Left lung (tissue), 10 donors: ENCODE data around the gene CNDP2. TPM values are rescaled to one million over a fixed set of nuclear protein-coding genes. Genes with fewer than 3 reads are reported as not detected.
"Not testable (repeated sequence)": the region's sequence is repeated elsewhere in the genome, so short reads cannot be mapped to it uniquely, and the experiment has no call there.

Experiments
- ATAC-seq: fragments of 200-7000 bp; cut with Tn5 transposase; one replicate; pipeline ENCODE4 v1.9.1; 2020; ENCODE audit warnings: moderate library complexity
- DNase-seq, 4 donors: peaks; one replicate each; pipeline ENCODE4 v3.0.0-alpha.2; 2013 to 2020
- H3K27ac ChIP-seq, 2 donors: fragments of 200-600 bp; sonication (generic) in 1 of 2; one replicate each; pipeline versions ENCODE4 v1.5.0 to v1.8.0; 2020 to 2021
- H3K27me3 ChIP-seq, 2 donors: fragments of 200-600 bp; sonication (generic) in 1 of 2; one replicate each; pipeline versions ENCODE4 v1.5.0 to v1.8.0; 2020 to 2021
- H3K36me3 ChIP-seq, 2 donors: fragments of 200-600 bp; sonication (generic) in 1 of 2; one replicate each; pipeline versions ENCODE4 v1.5.0 to v1.8.0; 2020 to 2021
- H3K4me1 ChIP-seq, 2 donors: fragments of 200-600 bp; one replicate each; pipeline ENCODE4 v1.8.0; 2021
- H3K4me3 ChIP-seq, 2 donors: fragments of 200-600 bp; sonication (generic) in 1 of 2; one replicate each; pipeline versions ENCODE4 v1.5.0 to v1.8.0; 2020 to 2021; ENCODE audit warnings: mild to moderate bottlenecking in 1 of 2
- H3K9me3 ChIP-seq, 2 donors: fragments of 200-600 bp; sonication (generic) in 1 of 2; one replicate each; pipeline versions ENCODE4 v1.5.0 to v1.8.0; 2020 to 2021
- intact Hi-C, 2 donors: fragments of 100-400 bp; cut with DNase I; formaldehyde crosslinking; loops; one replicate each; pipeline versions ENCODE4 v1.11.2 to v1.14.2; 2022
- polyA plus RNA-seq, 6 donors: library from polyadenylated mRNA; unstranded; fragments of 120-200 nt; gene quantifications; one replicate each; pipeline ENCODE4 v1.2.1, GENCODE V29; 2013; ENCODE audit not compliant: insufficient read length in 6 of 6
- total RNA-seq, 2 donors: library from RNA; stranded (reverse); fragmentation: NEBNext Ultra II Directional; extraction: Animal tissue kit (Norgen Biotek cat#: 25700); gene quantifications; one replicate each; pipeline ENCODE4 v1.2.1, GENCODE V29; 2021
- TF ChIP-seq, protein P1 (sequence below), 2 donors: fragments of 200-600 bp; sonication (generic) in 1 of 2; IDR thresholded peaks; one replicate each; pipeline versions ENCODE4 v1.5.0 to v1.8.0; 2021; ENCODE audit warnings: antibody characterized with exemption in 2 of 2
- donor health status: DM: no; HTN: yes; CAD: no.
- donor health status: DM: no; HTN: no; CAD: no.

CNDP2 gene
- total and polyA plus RNA-seq, 8 donors = 108 to 301 (median 129) TPM

DNA sequence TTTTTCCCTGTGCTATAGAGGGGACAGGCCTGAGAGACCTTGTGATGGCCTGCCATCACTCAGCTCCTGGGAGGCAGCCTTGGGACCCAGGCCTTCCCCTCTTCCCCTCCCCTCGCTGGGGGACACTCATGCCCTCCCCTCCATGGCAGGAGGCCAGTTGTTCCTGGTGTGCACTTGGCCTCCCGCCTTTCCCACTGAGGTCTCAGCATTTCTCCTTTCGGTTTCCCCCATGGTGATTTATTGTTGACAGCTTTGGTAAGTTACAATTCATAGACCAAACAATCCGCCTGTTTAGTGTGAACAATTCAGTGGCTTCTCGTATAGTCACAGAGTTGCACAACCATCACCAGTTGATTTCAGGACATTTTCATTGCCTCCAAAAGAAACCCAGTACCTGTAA, 27.9 kb downstream of the CNDP2 start:
- Histone ChIP-seq H3K27me3 (no peaks in the 10 kb centered on the region), H3K4me3 (no peak overlapping the region), H3K4me1 (peaks cover 0 to 11% of the 10 kb centered on the region in 2 donors), H3K9me3 (no peaks in the 10 kb centered on the region), H3K36me3 (peaks cover 0 to 34% of the 10 kb centered on the region in 2 donors), H3K27ac (peak overlapping the region in 1 of 2 donors; percentile 46)
- no peak for ATAC-seq
- TF ChIP-seq, protein P1, sequence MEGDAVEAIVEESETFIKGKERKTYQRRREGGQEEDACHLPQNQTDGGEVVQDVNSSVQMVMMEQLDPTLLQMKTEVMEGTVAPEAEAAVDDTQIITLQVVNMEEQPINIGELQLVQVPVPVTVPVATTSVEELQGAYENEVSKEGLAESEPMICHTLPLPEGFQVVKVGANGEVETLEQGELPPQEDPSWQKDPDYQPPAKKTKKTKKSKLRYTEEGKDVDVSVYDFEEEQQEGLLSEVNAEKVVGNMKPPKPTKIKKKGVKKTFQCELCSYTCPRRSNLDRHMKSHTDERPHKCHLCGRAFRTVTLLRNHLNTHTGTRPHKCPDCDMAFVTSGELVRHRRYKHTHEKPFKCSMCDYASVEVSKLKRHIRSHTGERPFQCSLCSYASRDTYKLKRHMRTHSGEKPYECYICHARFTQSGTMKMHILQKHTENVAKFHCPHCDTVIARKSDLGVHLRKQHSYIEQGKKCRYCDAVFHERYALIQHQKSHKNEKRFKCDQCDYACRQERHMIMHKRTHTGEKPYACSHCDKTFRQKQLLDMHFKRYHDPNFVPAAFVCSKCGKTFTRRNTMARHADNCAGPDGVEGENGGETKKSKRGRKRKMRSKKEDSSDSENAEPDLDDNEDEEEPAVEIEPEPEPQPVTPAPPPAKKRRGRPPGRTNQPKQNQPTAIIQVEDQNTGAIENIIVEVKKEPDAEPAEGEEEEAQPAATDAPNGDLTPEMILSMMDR (IDR thresholded peaks at IDR 0.05) = no peak
- intact Hi-C loops = no loop called here
- DNase-seq = no peak

DNA sequence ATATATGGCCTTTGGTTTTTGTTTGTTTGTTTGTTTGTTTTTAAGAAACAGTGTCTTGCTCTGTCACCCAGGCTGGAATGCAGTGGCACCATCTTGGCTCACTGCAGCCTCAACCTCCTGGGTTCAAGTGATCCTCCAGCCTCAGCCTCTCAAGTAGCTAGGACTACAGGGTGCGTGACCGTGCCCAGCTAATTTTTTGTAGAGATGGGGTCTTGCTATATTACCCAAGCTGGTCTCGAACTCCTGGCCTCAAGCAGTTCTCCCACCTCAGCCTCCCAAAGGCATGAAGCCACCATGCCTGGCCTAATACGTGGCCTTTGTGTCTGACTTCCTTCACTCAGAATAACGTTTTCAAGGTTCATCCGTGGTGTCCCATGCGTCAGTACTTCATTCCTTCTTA, 28.8 kb downstream of the CNDP2 start:
- DNase-seq, H3K27ac ChIP-seq, H3K27me3 ChIP-seq, intact Hi-C loops, H3K9me3 ChIP-seq, H3K4me3 ChIP-seq, ATAC-seq: not testable (repeated sequence)
- Histone ChIP-seq H3K4me1 (peaks cover 0 to 11% of the 10 kb centered on the region in 2 donors), H3K36me3 (peaks cover 0 to 26% of the 10 kb centered on the region in 2 donors)

DNA sequence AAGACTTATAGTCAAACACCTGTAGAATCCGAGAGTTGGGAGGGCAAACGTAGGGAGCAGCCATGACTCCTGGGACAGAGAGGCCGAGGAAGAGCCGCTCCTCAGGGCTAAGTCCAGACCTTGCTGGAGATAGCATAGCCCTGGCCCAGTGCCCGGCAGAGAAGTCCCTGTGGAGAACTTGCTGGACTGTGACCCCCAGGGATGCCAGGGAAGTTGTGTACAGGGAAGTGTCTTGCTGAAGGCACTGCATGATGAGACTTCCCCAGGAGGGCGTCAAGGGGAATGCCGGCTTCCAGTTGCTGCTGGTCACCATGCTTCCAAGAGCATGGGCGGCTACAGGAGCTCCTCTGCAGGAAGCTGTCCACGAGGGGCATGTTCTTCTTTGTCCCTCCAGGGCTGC, 29.6 kb downstream of the CNDP2 start:
- TF ChIP-seq, protein P1 (IDR thresholded peaks at IDR 0.05) = no peak
- intact Hi-C loops = no loop called here
- H3K27ac ChIP-seq = no peak overlapping the region

DNA sequence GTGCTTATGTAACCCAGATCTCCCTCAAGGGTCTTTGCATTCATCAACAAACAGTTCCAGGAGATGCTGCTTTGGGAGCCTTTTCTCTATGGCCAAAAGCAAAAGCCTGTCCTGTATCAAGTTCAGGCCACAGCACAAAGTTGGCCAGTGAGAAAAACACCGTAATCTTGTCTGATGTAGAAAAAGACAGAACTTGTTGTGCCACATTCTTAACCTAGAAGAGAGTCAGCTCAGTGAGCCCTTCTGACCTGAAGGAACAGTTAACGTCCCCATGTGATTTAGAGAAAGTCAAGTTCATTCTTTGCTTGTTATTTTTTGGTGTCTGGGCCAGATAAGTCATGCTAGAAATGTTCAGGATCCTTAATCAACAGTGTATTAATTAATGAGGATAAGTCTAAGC, 30.3 kb downstream of the CNDP2 start:
- no peaks in the 10 kb centered on the region for H3K9me3 ChIP-seq
- DNase-seq (no peak), ATAC-seq (no peak)
- H3K4me1 ChIP-seq = peaks cover 0 to 11% of the 10 kb centered on the region in 2 donors
- no peak overlapping the region for H3K27ac ChIP-seq
- peaks cover 0 to 11% of the 10 kb centered on the region in 2 donors for H3K36me3 ChIP-seq
- no peak overlapping the region for H3K4me3 ChIP-seq
- H3K27me3 ChIP-seq = no peaks in the 10 kb centered on the region
- TF ChIP-seq, protein P1 (IDR thresholded peaks at IDR 0.05) = no peak
- intact Hi-C loops = no loop called here

More for the DNA sequence above, 29.6 kb downstream of the CNDP2 start:
- H3K36me3 ChIP-seq = peaks cover 0 to 18% of the 10 kb centered on the region in 2 donors
- no peaks in the 10 kb centered on the region for H3K9me3 ChIP-seq
- no peak overlapping the region for H3K4me3 ChIP-seq
- no peak for DNase-seq
- no peak for ATAC-seq
- H3K4me1 ChIP-seq = peaks cover 0 to 11% of the 10 kb centered on the region in 2 donors
- H3K27me3 ChIP-seq = no peaks in the 10 kb centered on the region

DNA sequence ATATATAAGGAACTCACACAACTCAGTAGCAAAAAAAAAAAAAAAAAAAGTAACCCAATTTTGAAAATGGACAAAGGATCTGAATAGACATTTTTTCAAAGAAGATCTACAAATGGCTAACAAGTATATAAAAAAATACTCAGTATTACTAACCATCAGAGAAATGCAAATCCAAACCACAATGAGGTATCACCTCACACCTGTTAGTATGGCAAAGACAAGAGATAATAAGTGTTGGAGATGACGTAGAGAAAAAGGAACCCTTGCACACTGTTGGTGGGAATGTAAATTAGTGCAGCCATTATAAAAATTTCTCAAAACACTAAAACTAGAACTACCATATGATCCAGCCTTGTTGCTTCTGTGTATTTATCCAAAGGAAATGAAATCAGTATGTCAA, 32.3 kb downstream of the CNDP2 start:
- no peak for ATAC-seq
- no peaks in the 10 kb centered on the region for H3K36me3 ChIP-seq
- no peaks in the 10 kb centered on the region for H3K27me3 ChIP-seq
- intact Hi-C loops = no loop called here
- no peak overlapping the region for H3K4me3 ChIP-seq
- TF ChIP-seq, protein P1 (IDR thresholded peaks at IDR 0.05) = no peak
- peaks cover 0 to 11% of the 10 kb centered on the region in 2 donors for H3K4me1 ChIP-seq
- DNase-seq = no peak
- H3K27ac ChIP-seq = no peak overlapping the region
- H3K9me3 ChIP-seq = no peaks in the 10 kb centered on the region

DNA sequence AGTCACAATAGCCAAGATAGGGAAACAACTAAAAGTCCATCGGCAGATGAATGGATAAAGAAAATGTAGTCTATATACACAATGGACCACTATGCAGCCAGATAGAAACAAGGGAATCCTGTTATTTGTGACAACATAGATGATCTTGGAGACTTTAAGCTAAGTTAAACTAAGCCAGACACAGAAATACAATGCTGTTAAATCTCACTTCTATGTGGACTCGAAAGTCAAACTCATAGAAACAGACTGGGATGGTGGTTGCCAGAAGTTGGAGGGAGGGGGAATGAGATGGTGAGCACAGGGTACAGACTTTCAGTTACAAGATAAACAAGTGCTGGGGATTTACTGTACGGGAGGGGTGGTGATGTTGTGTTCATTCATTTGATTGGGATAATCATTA, 32.8 kb downstream of the CNDP2 start:
- ATAC-seq (no peak), DNase-seq (no peak)
- no peaks in the 10 kb centered on the region for H3K27me3 ChIP-seq
- peaks cover 0 to 7% of the 10 kb centered on the region in 2 donors for H3K4me1 ChIP-seq
- H3K36me3 ChIP-seq = no peaks in the 10 kb centered on the region
- H3K9me3 ChIP-seq = no peaks in the 10 kb centered on the region
- TF ChIP-seq, protein P1 (IDR thresholded peaks at IDR 0.05) = no peak
- no peak overlapping the region for H3K4me3 ChIP-seq
- H3K27ac ChIP-seq = no peak overlapping the region
- intact Hi-C loops = no loop called here
